ENCODE measurements around the gene DSPP.

Gene DSPP

GRCh38 chr4:87659247-87659931, 51.1 kb downstream of the DSPP start:
- no peak overlapping the region for H3K4me3 ChIP-seq (ENCODE audit: low read depth, low read length)
- no peak for TF ChIP-seq CTCF (IDR thresholded peaks at IDR 0.05; ENCODE audit: low read depth, low read length)
- in situ Hi-C loops (cut with HindIII; ENCODE audit: low sequenced_read_pairs), result no loop called here
- peak; percentile 8 for DNase-seq (ENCODE audit: low read depth, low spot score)

DNA sequence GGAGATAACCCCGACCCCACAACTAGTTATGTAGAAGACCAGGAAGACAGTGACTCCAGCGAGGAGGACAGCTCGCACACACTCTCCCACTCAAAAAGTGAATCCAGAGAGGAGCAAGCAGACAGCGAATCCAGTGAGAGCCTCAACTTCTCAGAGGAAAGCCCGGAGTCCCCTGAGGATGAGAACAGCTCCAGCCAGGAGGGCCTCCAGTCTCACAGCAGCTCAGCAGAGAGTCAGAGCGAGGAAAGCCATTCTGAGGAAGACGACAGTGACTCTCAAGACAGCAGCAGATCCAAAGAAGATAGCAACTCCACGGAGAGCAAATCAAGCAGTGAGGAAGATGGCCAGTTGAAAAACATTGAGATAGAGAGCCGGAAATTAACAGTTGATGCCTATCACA, 54.5 kb downstream of the DSPP start:
- DNase-seq (ENCODE audit: low read depth, low spot score), result no peak
- no peak overlapping the region for H3K4me3 ChIP-seq (ENCODE audit: low read depth, low read length)
- in situ Hi-C loops (cut with HindIII; ENCODE audit: low sequenced_read_pairs), result no loop called here
- no peak for TF ChIP-seq CTCF (IDR thresholded peaks at IDR 0.05; ENCODE audit: low read depth, low read length)

All from astrocyte of the spinal cord (primary cell).